IMR-90 (cell line): ENCODE results near the gene MICAL1. TPM values are rescaled to one million over a fixed set of nuclear protein-coding genes. Genes with fewer than 3 reads are reported as not detected.

Experiments
- ATAC-seq: fragments of 200-7000 bp; cut with Tn5 transposase; 2 replicates; pipeline ENCODE4 v1.9.1; 2020; ENCODE audit warnings: low read depth, mild to moderate bottlenecking, moderate library complexity
- BruUV-seq: library from RNA; stranded (reverse); fragments of 400-500 nt; replicated peaks from 2 replicates; lab custom pipeline; 2021; lab: Mats Ljungman, UMichigan
- CTCF ChIA-PET: fragments of 300-600 bp; formaldehyde crosslinking; extraction: SDS; loops from one replicate; lab custom pipeline; 2021; ENCODE audit warnings: antibody characterized with exemption; lab: Yijun Ruan, JAX
- POLR2A ChIA-PET: fragments of 300-600 bp; sonication (Branson Sonifier 250); formaldehyde crosslinking; loops from one replicate; lab custom pipeline; 2022; ENCODE audit warnings: antibody characterized with exemption; ENCODE audit not compliant: unreplicated experiment; lab: Charles Lee
- DNase-seq: peaks from one replicate; pipeline ENCODE4 v3.0.0; 2013
- H2AFZ ChIP-seq: replicated peaks from 2 replicates; pipeline ENCODE3; 2013; ENCODE audit warnings: low read length, mild to moderate bottlenecking; ENCODE audit not compliant: poor library complexity
- H2AK5ac ChIP-seq: 2 replicates; pipeline ENCODE4 v1.6.1; 2013; ENCODE audit warnings: low read depth, low read length, inconsistent platforms
- H2AK9ac ChIP-seq: replicated peaks from 2 replicates; pipeline ENCODE3; 2013; ENCODE audit warnings: mild to moderate bottlenecking, low read depth, low read length, moderate library complexity; ENCODE audit not compliant: poor library complexity
- H2BK120ac ChIP-seq: 2 replicates; pipeline ENCODE4 v1.6.1; 2013; ENCODE audit warnings: low read depth, low read length, inconsistent platforms
- H2BK15ac ChIP-seq: 3 replicates; pipeline ENCODE4 v1.6.1; 2013; ENCODE audit warnings: low read depth, low read length, inconsistent platforms
- H2BK20ac ChIP-seq: 2 replicates; pipeline ENCODE4 v1.6.1; 2013; ENCODE audit warnings: low read depth, mild to moderate bottlenecking, inconsistent platforms, low read length, moderate library complexity
- H2BK5ac ChIP-seq: 2 replicates; pipeline ENCODE4 v1.6.1; 2013; ENCODE audit warnings: mild to moderate bottlenecking, low read depth, low read length, inconsistent platforms; ENCODE audit not compliant: poor library complexity, severe bottlenecking
- H3K14ac ChIP-seq: replicated peaks from 2 replicates; pipeline ENCODE4 v1.6.1; 2013; ENCODE audit warnings: low read depth, low read length, inconsistent platforms
- H3K18ac ChIP-seq: 2 replicates; pipeline ENCODE4 v1.6.1; 2013; ENCODE audit warnings: low read depth, low read length, control low read depth
- H3K23ac ChIP-seq: 2 replicates; pipeline ENCODE4 v1.6.1; 2013; ENCODE audit warnings: low read depth, low read length, inconsistent platforms
- H3K27ac ChIP-seq: 2 replicates; pipeline ENCODE4 v1.5.1; 2013; ENCODE audit warnings: mild to moderate bottlenecking, control low read depth, low read length; ENCODE audit not compliant: insufficient read depth
- H3K27me3 ChIP-seq: 2 replicates; pipeline ENCODE4 v1.6.1; 2013; ENCODE audit warnings: low read length; ENCODE audit not compliant: control insufficient read depth, insufficient read depth
- H3K36me3 ChIP-seq: 2 replicates; pipeline ENCODE4 v1.6.1; 2013; ENCODE audit warnings: low read length, mixed read lengths; ENCODE audit not compliant: control insufficient read depth, insufficient read depth
- H3K4ac ChIP-seq: 2 replicates; pipeline ENCODE4 v1.6.1; 2013; ENCODE audit warnings: low read depth, low read length, inconsistent platforms
- H3K4me1 ChIP-seq: 2 replicates; pipeline ENCODE4 v1.6.1; 2013; ENCODE audit warnings: low read length, mixed read lengths; ENCODE audit not compliant: control insufficient read depth, insufficient read depth
- H3K4me2 ChIP-seq: 2 replicates; pipeline ENCODE4 v1.6.1; 2013; ENCODE audit warnings: low read depth, mild to moderate bottlenecking, control low read depth, low read length, moderate library complexity
- H3K4me3 ChIP-seq: 2 replicates; pipeline ENCODE4 v1.5.1; 2013; ENCODE audit warnings: low read depth, mild to moderate bottlenecking, control low read depth, low read length, moderate library complexity; ENCODE audit not compliant: insufficient read depth
- H3K56ac ChIP-seq: 2 replicates; pipeline ENCODE4 v1.6.1; 2013; ENCODE audit warnings: low read length, inconsistent platforms; ENCODE audit not compliant: insufficient read depth; ENCODE audit errors: extremely low read depth
- H3K79me1 ChIP-seq, 2 experiments: 2 replicates each; pipeline ENCODE4 v1.6.1; 2013; ENCODE audit warnings: low read length in 2 of 2, inconsistent platforms in 1 of 2, low read depth in 1 of 2
- H3K9ac ChIP-seq: 2 replicates; pipeline ENCODE4 v1.6.1; 2013; ENCODE audit warnings: low read depth, low read length, control low read depth
- H3K9me1 ChIP-seq: 2 replicates; pipeline ENCODE4 v1.6.1; 2013; ENCODE audit warnings: low read length, inconsistent platforms; ENCODE audit not compliant: insufficient read depth
- H3K9me3 ChIP-seq: 2 replicates; pipeline ENCODE4 v1.6.1; 2013; ENCODE audit warnings: low read length; ENCODE audit not compliant: control insufficient read depth, insufficient read depth
- H4K20me1 ChIP-seq: 2 replicates; pipeline ENCODE4 v1.6.1; 2013; ENCODE audit warnings: low read length, inconsistent platforms; ENCODE audit not compliant: insufficient read depth
- H4K5ac ChIP-seq: 2 replicates; pipeline ENCODE4 v1.6.1; 2013; ENCODE audit warnings: mild to moderate bottlenecking, low read depth, low read length, control low read depth
- H4K8ac ChIP-seq, 2 experiments: 2 replicates each; pipeline ENCODE4 v1.6.1; 2013; ENCODE audit warnings: low read depth in 2 of 2, low read length in 2 of 2, control low read depth in 1 of 2, inconsistent platforms in 1 of 2
- H4K91ac ChIP-seq: 2 replicates; pipeline ENCODE4 v1.6.1; 2013; ENCODE audit warnings: low read depth, low read length, inconsistent platforms; ENCODE audit not compliant: insufficient read depth
- BHLHE40 ChIP-seq: fragments of 150-350 bp; IDR thresholded peaks from 2 replicates; pipeline ENCODE4 v1.6.1; 2016; ENCODE audit warnings: mild to moderate bottlenecking, low read depth, low read length
- CEBPB ChIP-seq: IDR thresholded peaks from 2 replicates; pipeline ENCODE4 v1.6.1; 2012; ENCODE audit warnings: low read depth, low read length, improper control_type of control experiment
- WGBS, 2 experiments: methylation state at CpG; one replicate each; pipeline versions ENCODE4 v1.1.5 to v1.1.7; 2013; ENCODE audit warnings: missing lambda C conversion rate in 2 of 2; ENCODE audit not compliant: insufficient read length in 1 of 2; ENCODE audit errors: extremely low coverage in 2 of 2; 5-methylcytosine and 5-hydroxymethylcytosine counted together
- dilution Hi-C: fragments of 300-500 bp; cut with HindIII; formaldehyde crosslinking; loops from one replicate; pipeline ENCODE4 v1.14.3; 2018; ENCODE audit warnings: low sequenced_read_pairs; ENCODE audit not compliant: unreplicated experiment
- in situ Hi-C: fragments of 300-500 bp; cut with MboI; formaldehyde crosslinking; loops from 3 replicates; pipeline ENCODE4 v1.14.3; 2019; ENCODE audit warnings: low sequenced_read_pairs, inconsistent platforms, mixed read lengths
- intact Hi-C: fragments of 100-400 bp; cut with micrococcal nuclease; formaldehyde crosslinking; loops from 2 replicates; pipeline ENCODE4 v1.10.0; 2022
- polyA plus RNA-seq, 3 experiments: library from polyadenylated mRNA; depleted of rRNA; stranded (reverse); fragments of >200 nt; gene quantifications; 2 replicates each; pipeline ENCODE4 v1.2.3, GENCODE V29; 2012; ENCODE audit warnings: low replicate concordance in 1 of 3
- total RNA-seq: library from RNA; depleted of rRNA; stranded (reverse); fragments of >200 nt; gene quantifications from 2 replicates; pipeline ENCODE4 v1.2.3, GENCODE V29; 2012

MICAL1 gene
- total and polyA plus RNA-seq, 2 of the 4 experiments (the other 2 are of a cell fraction), result 30.5 to 57.1 TPM

DNA sequence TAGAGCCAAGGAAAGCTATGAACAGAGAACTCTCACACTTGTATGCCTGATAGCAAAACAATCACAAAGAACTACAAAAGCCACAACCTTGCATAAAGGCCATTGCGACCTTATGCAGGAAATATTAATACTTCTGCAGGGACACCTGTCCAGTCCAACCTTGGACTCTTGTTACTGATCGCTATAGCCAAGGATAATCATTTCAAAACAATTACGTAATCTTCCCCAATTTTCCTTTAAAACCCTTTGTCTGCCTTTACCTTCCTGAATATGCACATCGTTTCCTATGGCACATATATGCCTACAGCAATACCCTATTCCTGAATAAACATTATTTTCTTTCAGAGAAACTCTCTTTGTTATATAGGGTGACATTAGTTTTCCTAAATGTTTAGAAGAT, 37.9 kb downstream of the MICAL1 start:
- no peak overlapping the region for H2AFZ ChIP-seq
- ChIA-PET POLR2A (no interaction called here), CTCF (interaction anchor here (0.9 kb wide), 1 partner anchor 24 kb away, joined by 10 read pairs; no protein-coding TSS in a partner anchor)
- H3K14ac ChIP-seq, result no peak overlapping the region
- H3K36me3 ChIP-seq, result no peaks in the 10 kb centered on the region
- H3K4me3 ChIP-seq, result no peak overlapping the region
- H3K23ac ChIP-seq, result no peak overlapping the region
- H2BK15ac ChIP-seq, result no peak overlapping the region
- DNase-seq, result no peak
- TF ChIP-seq CEBPB, result peak; percentile 50
- no peak for TF ChIP-seq BHLHE40
- BruUV-seq, result no TSS peak
- H4K8ac ChIP-seq, result no peak overlapping the region
- H3K27me3 ChIP-seq, result peaks cover 4% of the 10 kb centered on the region
- H2BK5ac ChIP-seq, result no peak overlapping the region
- no peak overlapping the region for H2AK5ac ChIP-seq
- H3K4me1 ChIP-seq, result no peaks in the 10 kb centered on the region
- no peak overlapping the region for H2BK20ac ChIP-seq
- no peak overlapping the region for H2AK9ac ChIP-seq
- no peak overlapping the region for H3K27ac ChIP-seq
- H3K9me1 ChIP-seq, result no peaks in the 10 kb centered on the region
- no peak overlapping the region for H4K91ac ChIP-seq
- intact Hi-C loops (loop anchor here (5.0 kb wide), 1 partner anchor 670 kb away; no protein-coding TSS in a partner anchor), in situ Hi-C loops (no loop called here), dilution Hi-C loops (no loop called here)
- no peak overlapping the region for H3K4me2 ChIP-seq
- H4K5ac ChIP-seq, result no peak overlapping the region
- ATAC-seq, result no peak
- H3K9me3 ChIP-seq, result no peaks in the 10 kb centered on the region
- H3K4ac ChIP-seq, result no peak overlapping the region
- H3K9ac ChIP-seq, result no peak overlapping the region
- H3K79me1 ChIP-seq, result no peaks in the 10 kb centered on the region
- H3K18ac ChIP-seq, result no peak overlapping the region
- H2BK120ac ChIP-seq, result no peak overlapping the region
- no peak overlapping the region for H3K56ac ChIP-seq
- 100% methylated on average over 1 of the region's 4 CpGs; no CpG with 5 or more reads in 1 of the 2 experiments for WGBS, 2 experiments
- no peaks in the 10 kb centered on the region for H4K20me1 ChIP-seq
